HG03097 (cell line): Measurements from ENCODE around the gene CD53.
A peak's percentile ranks its signal among the peaks of the same experiment; 100 is the strongest.

Experiments used
- ATAC-seq: cut with Tn5 transposase; IDR thresholded peaks from one replicate; pipeline ENCODE4 v1.9.1; 2021; ENCODE audit not compliant: unreplicated experiment, low FRiP score

Gene CD53

GRCh38 chr1:110875216-110875731 lies 2.3 kb downstream of the CD53 start:
- ATAC-seq, result peak; percentile 29

- no peak for ATAC-seq
Measured at GRCh38 chr1:110876748-110877341, 3.9 kb downstream of the CD53 start.

DNA sequence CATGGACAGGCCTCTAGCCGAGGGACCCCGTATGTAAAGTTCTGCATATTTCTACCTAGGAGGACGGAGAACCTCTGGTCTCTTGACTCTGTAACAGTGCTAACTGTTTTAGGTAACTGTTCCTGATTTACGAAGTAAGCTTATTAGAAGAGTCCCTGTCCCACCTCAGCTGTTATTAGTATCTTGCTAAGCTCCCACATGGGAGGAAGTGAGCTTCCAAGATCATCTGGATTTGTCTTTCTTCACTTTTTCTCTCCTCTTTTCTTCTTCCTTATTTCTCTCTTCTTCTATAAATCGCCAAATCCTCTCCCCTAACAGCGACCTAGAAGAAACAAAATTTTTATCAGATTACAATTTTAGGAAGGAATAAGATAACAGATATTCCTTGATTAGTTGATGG lies 4.4 kb downstream of the CD53 start:
- no peak for ATAC-seq

GRCh38 chr1:110877776-110878175 lies 4.8 kb downstream of the CD53 start:
- ATAC-seq, result no peak

- ATAC-seq, result no peak
Measured at GRCh38 chr1:110878591-110878990, 5.6 kb downstream of the CD53 start.

DNA sequence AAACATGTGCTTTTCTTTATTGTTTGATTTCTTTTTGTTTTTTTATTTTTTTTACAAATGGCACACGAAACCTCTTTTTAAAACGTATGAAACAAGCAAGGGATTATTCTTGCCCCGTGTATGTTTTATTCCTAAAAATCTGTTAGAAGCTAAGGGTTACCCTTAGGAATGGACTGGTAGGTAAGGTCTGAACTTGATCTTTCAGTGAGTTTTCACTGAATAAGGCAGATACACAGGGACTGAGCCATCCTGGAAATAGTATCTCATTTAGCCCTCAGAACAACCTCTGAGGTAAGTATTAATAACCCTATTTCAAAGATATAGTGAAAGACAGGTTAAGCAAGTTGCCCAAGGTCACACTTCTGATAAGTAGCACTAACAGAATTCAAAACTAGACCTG lies 6.0 kb downstream of the CD53 start:
- ATAC-seq, result no peak

GRCh38 chr1:110879758-110880606 lies 7.0 kb downstream of the CD53 start:
- peak; percentile 31 for ATAC-seq

- ATAC-seq, result peak; percentile 18
Measured at GRCh38 chr1:110880708-110881374, 7.9 kb downstream of the CD53 start.

DNA sequence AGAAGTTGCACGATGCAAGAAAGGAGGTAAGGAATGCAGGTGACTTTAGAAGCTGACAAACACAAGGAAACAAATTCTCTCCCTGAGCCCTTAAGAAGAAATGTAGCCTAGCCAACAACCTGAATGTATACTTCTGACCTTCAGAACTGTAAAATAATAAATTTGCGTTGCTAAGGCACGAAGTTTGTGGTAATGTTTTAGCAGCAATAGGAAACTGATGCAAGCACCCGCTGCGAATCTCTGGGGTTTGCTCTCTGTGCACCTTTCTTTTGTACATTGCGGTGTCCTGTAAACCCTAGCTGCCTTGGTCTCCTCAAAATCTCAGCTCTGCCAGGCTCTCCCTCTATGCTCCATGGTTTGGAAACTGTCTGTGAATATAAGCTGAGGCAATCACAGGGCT lies 15.1 kb downstream of the CD53 start:
- ATAC-seq, result no peak

- ATAC-seq, result no peak
Measured at GRCh38 chr1:110888641-110889040, 15.7 kb downstream of the CD53 start.

- ATAC-seq, result no peak
Measured at GRCh38 chr1:110890474-110891196, 17.7 kb downstream of the CD53 start.

GRCh38 chr1:110893908-110894490 lies 21.1 kb downstream of the CD53 start:
- ATAC-seq, result no peak

DNA sequence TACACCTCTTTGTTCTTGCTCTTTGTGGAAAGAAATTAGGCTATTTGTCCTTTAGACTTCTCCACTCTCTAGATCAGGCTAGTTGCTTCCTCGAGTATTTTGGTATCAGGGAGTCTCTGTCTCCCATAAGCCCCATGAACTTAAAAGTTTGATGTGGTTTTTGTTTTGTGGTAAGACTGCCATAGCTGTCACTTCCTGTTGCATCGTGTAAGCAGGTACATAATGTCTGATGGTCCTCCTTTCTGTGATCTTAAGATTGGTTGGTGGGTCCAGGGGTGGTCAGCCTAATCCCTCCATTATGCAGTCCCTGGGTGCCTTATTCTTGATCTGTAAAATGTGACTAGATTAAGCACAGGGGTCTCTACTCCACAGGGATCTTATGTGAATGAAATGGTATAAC lies 23.1 kb downstream of the CD53 start:
- ATAC-seq, result no peak

DNA sequence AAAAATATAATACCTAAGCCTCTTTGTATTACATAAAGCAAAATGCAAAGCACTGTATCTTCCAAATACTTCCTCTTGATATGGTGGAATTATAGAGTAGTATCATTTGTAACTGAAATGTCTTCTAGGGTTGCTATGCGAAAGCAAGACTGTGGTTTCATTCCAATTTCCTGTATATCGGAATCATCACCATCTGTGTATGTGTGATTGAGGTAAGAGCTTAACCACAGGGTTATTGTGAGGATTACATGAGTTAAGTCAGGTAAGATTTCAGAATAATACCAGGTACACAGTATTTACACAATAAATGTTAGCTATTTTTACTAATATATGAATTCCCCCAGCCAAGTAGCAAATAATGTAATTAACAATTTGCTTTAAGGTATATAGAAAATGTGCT lies 24.7 kb downstream of the CD53 start:
- no peak for ATAC-seq

GRCh38 chr1:110898734-110899457 lies 25.9 kb downstream of the CD53 start:
- ATAC-seq, result no peak

DNA sequence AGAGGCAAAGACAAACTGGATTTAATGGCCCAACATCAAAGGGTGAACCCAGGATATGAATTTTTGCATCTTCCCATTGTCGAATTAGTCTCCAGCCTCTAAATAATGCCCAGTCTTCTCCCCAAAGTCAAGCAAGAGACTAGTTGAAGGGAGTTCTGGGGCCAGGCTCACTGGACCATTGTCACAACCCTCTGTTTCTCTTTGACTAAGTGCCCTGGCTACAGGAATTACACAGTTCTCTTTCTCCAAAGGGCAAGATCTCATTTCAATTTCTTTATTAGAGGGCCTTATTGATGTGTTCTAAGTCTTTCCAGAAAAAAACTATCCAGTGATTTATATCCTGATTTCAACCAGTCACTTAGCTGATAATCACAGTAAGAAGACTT lies 26.5 kb downstream of the CD53 start:
- ATAC-seq, result no peak

GRCh38 chr1:110902820-110903463 lies 30.0 kb downstream of the CD53 start:
- no peak for ATAC-seq

GRCh38 chr1:110903853-110904500 lies 31.0 kb downstream of the CD53 start:
- ATAC-seq, result no peak

DNA sequence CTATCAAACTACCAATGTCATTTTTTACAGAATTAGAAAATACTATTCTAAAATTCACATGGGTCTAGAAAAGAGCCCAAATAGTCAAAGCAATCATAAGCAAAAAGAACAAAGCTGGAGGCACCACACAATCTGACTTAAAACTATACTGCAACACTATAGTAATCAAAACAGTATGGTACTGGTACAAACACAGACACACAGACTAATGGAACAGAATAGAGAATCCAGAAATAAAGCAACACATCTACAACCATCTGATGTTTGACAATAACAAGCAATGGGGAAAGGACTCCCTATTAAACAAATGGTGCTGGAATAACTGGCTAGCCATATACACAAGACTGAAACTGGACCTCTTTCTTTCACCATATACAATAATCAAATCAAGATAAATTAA lies 39.8 kb downstream of the CD53 start:
- ATAC-seq, result no peak
